NCI-H510A treated with DMSO at 0.1 percent for 48 hours (cell line): ENCODE results near the gene RBM15.

Experiments used
- DNase-seq: peaks from one replicate; lab custom pipeline; 2025; lab: John Stamatoyannopoulos, UW

RBM15 gene

DNA sequence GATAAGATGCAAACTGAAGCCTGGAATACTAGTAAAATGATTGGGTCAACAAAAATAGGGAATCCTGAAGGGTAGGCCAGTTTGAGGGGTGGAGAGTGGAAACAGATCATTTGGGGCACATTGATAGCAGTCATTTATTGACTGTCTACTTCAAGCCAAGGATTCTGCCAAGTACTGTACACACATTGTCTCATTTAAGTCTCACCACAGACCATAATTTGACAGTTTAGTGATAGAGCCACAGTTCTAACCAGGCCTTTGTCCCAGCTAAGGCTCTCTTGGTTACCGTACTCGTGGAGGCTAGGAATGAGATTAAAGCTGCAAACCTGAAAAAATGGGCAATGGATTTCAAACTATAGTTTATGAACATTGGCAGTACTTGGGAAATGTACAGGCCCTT lies 11.2 kb downstream of the RBM15 start:
- DNase-seq: no peak

DNA sequence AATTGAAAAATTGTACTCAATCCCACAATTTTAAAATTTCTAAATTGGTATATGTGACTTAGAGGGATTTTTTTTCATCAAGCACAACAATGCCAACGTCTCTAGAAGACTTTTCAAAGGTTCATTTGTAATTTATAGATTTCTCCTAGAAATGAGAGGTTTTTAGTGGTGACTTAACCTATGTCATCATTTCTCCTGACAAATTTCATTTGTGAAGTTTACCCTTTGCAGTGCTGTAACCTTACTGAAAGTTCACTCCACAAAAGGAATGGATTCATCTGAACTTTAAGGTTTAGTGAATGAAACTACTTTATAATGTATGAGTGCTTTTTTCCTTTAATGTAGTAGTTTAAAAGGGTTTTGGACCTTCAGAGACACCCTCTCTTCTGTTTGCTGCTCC lies 16.1 kb downstream of the RBM15 start:
- no peak for DNase-seq

DNA sequence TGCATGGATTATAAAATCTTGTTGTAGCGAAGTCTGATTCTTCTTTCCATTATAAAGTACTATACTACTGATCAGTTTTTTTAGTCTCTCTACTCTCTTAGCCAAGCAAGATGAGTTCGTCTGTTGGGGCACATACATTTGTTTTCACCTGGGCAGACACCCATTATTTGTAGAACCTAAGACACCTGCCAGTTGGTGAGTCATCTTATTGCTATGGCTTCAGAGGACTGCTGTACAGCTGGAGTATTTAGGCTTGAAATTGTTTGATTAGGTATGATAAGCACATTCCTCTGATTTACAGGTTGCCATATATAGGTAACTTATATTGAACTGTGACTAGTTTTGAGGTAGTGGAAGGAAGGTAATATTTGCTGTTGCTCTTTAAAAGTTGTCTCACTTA lies 17.2 kb downstream of the RBM15 start:
- DNase-seq: no peak

DNA sequence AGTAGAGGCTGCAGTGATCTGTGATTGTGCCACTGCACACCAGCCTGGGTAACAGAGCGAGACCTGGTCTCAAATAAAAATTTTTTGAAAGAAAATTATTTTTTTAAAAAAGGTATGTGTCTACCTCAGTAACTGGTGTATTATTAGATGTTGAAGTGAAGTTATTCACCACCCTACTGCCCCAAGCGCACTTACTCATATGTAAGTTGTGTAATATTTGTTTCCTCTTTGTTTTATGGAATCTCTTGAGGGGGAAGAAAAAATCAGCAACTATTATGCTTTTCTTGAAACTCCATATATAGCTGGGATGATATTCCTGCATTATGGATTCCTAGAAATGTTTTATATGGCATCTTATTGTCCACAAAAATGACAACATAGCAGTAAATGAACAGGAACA lies 21.3 kb downstream of the RBM15 start:
- DNase-seq: no peak

- DNase-seq: no peak
Measured at GRCh38 chr1:110361856-110362255, 22.7 kb downstream of the RBM15 start.

DNA sequence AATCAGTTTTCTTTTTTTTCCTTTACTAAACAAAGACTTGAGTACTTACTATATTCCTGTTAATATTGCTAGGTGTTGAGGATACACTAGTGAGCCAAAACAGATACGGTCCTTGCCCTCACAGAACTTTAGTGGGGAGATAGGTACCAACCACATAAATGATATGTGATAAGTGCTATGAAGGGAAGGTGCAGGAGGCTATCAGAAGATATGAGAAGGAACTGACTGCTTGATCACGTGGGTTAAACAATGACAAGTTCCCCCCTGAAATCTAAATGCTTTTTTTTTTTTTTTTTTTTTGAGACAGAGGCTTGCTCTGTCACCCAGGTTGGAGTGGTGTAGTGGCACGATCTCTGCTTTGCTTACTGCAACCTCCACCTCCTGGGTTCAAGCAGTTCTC lies 25.0 kb downstream of the RBM15 start:
- no peak for DNase-seq

- DNase-seq: no peak
Measured at GRCh38 chr1:110370827-110371226, 31.6 kb downstream of the RBM15 start.

- DNase-seq: no peak
Measured at GRCh38 chr1:110375490-110375889, 36.3 kb downstream of the RBM15 start.

DNA sequence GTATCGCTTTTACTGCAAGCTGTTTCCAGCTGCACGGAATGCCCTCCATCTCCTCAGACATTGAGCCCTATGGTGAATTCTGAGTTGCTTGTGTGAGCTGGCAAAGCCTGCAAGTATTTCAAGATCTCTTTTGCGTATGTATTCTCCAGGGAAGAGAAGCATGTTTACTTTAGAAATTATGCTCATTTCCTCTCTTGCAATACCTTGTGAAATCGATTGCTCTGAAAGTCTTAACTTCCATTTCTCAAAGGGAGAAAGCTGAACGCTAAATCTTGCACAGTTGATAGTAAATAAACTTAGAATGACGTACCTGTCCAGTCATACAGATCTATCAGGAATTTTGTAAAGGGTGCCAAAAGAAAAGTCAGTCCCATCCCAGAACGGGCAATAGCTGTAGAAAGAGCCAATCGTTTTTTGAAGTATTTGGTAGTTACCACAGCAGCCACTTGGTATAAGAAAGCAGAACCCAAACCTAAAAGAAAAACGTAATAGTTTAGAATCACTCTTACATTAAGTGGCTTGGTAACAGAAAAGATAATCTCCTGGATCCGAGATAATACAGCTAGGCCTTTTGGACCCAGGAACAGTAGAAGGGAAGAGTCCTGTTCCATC lies 41.6 kb downstream of the RBM15 start:
- no peak for DNase-seq

DNA sequence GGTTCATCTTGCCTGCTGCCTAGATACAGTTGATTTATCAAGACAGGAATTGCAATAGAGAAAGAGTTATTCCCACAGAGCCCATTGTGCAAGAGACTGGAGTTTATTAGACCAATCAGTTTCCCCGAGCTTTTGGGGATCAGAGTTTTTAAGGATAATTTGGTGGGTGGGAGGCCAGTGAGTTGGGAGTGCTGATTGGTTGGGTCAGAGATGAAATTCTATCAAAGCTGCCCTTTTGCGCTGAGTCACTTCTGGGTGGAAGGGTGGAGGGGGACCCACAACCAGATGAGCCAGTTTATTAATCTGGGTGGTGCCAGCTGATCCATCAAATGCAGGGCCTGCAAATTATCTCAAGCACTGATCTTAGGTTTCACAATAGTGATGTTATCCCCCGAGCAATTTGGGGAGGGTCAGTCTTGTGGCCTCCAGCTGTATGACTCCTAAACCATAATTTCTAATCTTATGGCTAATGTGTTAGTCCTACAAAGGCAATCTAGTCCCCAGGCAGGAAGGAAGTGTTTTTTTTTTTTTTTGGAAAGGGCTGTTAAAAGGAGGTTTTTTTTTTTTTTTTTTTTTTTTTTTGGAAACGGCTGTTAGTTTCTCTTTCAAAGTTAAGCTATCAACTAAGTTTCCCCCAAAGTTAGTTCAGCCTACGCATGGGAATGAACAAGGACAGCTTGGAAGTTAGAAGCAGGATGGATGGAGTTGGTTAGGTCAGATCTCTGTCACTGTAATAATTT lies 44.2 kb downstream of the RBM15 start:
- DNase-seq: no peak

GRCh38 chr1:110384581-110385321 lies 45.6 kb downstream of the RBM15 start:
- no peak for DNase-seq

DNA sequence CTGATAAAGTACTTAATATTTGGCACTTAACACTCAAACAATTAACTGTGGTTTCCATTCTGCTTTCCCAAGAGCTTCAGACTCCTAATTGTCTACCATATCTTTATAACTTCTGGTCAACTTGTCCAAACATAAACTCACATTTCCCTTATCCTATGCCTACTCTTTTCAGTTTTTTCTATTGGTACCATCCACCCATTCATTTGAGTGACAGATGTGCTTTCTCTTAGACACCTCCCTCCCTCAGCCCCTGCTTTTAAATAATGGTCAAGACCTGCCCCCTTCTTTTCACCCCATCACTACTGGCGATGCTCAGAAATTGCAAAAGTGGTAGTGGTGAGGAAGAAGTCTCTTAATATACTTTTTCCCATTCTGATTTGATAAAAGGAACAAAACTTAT lies 46.2 kb downstream of the RBM15 start:
- DNase-seq: no peak

GRCh38 chr1:110387048-110387754 lies 48.0 kb downstream of the RBM15 start:
- no peak for DNase-seq

DNA sequence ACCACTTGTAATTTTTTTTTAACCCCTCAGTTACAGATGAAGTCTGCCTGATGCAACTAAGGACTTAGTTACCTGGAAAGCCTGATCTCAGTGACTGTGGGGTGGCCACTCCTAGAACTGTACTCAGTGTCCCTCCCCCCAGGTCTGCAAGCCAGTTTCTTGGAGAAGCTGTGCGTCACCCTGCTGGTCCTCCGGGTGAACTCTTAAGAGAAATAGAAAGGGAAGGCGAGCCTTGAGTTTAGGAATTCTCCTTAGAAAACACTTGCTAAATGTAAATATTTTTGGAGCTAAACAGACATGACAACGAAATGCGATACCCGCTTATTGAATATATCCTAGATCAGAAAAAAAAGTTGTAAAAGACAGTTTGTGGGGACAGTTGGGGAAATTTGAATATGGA lies 50.9 kb downstream of the RBM15 start:
- no peak for DNase-seq

GRCh38 chr1:110390692-110391245 lies 51.6 kb downstream of the RBM15 start, which contains the start of gene SLC16A4:
Gene SLC16A4 (minus strand): TSS chr1:110391026. CDS start chr1:110389323, 1,703 bp downstream.
- no peak for DNase-seq

DNA sequence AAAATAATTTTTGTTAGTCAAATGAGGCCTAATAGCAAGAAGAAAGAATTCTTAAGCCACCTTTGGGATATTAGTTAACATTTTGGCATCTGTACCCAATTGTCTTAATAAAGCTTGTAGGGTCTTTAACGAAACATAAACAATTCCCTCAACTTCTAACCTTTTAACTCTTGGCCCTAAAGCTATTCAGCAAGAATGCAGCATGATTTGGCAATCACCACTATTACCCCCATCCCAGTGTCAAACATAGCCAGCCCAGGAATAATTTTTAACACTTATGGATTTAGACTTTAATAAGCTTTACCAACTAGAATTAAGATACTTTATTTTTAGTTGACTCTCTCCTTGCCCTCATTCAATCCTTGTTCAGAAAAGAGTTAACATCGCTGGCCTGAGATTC lies 54.1 kb downstream of the RBM15 start:
- DNase-seq: no peak

DNA sequence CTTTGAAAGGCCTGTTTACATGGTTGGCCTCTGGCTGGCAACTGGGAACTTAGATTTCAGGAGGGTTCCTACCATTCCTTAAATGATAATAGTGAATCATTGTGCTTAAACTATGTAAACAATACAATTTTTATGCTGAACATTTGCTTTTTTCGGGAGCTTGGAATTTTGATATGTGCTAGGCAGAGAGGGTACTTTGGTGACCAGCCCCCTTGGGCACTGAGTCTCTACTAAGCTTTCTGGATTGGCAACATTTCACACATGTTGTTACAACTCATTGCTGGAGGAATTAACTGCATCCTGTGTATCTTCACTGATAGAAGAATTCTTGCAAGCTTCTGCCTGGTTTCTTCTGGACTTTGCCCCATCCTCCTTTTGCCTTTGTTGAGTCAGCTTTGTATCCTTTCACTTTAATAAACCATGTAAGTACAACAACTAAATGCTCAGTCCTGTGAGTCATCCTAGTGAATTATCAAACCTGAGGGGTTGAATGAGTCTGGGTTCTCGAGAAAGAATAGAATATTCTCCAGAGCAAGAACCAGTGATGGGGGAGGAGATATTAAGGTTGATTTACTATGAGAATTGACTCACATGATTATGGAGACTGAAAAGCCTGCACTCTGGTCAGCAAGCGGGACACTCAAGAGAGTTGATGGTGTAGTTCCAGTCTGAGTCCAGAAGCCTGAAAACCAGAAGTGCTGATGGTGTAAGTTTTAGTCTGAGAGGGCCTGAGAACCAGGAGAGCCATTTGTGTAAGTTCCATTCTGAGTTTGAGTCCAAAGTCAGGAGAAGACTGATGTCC lies 54.7 kb downstream of the RBM15 start:
- DNase-seq: no peak

- no peak for DNase-seq
Measured at GRCh38 chr1:110394493-110394820, 55.3 kb downstream of the RBM15 start.
